NCI-H1436 treated with DMSO at 0.1 percent for 48 hours (cell line): Measurements from ENCODE around the gene SPACA4.

Experiments
- DNase-seq: peaks from one replicate; lab custom pipeline; 2025; lab: John Stamatoyannopoulos, UW

SPACA4 gene

GRCh38 chr19:48651683-48652048, 45.1 kb downstream of the SPACA4 start:
- DNase-seq = no peak

GRCh38 chr19:48654299-48655059, 47.9 kb downstream of the SPACA4 start:
- no peak for DNase-seq

GRCh38 chr19:48656840-48657474, 50.4 kb downstream of the SPACA4 start:
- DNase-seq = no peak
